Measurements from ENCODE around the gene SH3GL1.

DNA sequence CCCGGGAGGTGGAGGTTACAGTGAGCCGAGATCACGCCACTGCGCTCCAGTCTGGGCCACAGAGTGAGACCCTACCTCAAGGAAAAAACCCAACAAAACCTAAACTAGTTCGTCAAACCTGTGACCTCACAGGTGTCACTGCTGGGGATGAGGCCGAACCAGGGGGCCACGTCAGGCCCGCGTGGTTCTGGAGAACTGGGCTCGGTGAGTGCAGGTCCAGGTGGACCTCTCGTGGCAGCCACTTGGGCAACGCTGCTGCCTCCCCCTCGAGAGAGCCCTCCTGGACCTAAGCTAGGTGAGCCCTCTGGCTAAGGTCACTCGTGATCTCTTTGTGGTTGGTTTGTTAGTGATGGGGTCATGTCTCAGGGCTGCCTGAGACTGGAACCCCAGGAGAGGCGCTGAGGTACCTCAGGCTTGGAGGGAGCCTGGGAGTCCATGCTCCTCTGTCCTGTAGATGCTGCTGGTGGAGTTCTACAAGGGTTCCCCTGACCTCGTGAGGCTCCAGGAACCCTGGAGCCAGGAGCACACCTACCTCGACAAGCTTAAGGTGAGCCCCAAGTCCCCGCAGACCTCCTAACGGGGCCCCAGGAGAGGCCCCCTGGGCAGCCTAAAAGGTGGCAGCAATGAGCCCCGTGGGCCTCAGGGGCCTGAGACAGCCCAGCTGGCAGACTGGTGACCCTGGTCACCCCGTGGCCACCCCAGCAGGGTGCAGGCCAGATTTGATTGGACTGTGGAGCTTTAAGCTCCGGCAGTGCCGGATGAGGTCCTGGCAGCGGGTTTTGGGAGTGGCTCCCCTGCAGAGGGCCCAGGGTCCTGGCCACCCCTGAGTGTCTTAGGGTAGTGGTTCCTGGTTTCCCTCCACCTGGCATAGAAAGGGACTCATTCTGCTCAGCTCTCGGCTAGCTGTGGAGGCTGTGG is 41.4 kb downstream of the SH3GL1 start:
- TF ChIP-seq, protein P1, sequence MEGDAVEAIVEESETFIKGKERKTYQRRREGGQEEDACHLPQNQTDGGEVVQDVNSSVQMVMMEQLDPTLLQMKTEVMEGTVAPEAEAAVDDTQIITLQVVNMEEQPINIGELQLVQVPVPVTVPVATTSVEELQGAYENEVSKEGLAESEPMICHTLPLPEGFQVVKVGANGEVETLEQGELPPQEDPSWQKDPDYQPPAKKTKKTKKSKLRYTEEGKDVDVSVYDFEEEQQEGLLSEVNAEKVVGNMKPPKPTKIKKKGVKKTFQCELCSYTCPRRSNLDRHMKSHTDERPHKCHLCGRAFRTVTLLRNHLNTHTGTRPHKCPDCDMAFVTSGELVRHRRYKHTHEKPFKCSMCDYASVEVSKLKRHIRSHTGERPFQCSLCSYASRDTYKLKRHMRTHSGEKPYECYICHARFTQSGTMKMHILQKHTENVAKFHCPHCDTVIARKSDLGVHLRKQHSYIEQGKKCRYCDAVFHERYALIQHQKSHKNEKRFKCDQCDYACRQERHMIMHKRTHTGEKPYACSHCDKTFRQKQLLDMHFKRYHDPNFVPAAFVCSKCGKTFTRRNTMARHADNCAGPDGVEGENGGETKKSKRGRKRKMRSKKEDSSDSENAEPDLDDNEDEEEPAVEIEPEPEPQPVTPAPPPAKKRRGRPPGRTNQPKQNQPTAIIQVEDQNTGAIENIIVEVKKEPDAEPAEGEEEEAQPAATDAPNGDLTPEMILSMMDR (IDR thresholded peaks at IDR 0.05), result no peak
- TF ChIP-seq POLR2A (IDR thresholded peaks at IDR 0.05), result no peak

Data from breast epithelium (tissue), 3 donors.